Right hindlimb (tissue), 1 donor: ENCODE measurements around the gene CUL1.

ENCODE experiments used
- DNase-seq: peaks from one replicate; pipeline ENCODE4 v3.0.0-alpha.2; 2018

Gene CUL1

GRCh38 chr7:148772297-148773089 lies 73.8 kb downstream of the CUL1 start:
- DNase-seq = no peak

DNA sequence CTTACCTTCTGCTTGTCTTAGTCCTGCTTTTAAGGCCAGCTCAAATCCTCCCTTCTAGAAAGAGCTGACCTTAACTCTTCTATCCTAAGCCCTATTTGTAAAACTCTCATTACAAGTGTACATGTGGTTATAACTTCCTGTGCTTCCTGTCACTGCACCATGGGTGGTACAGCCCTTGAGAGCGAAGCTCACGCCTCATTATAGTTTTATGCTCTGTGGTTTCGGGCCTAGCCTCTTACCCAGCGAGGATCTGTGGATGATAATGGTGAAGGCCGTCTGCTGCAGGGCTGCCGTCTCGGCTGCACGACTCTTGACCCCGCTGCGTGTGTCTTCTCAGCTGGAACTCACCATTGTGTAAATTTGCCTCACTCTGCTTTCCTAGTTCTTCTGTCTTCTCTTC lies 74.6 kb downstream of the CUL1 start:
- no peak for DNase-seq

GRCh38 chr7:148774471-148774870 lies 75.8 kb downstream of the CUL1 start:
- no peak for DNase-seq

DNA sequence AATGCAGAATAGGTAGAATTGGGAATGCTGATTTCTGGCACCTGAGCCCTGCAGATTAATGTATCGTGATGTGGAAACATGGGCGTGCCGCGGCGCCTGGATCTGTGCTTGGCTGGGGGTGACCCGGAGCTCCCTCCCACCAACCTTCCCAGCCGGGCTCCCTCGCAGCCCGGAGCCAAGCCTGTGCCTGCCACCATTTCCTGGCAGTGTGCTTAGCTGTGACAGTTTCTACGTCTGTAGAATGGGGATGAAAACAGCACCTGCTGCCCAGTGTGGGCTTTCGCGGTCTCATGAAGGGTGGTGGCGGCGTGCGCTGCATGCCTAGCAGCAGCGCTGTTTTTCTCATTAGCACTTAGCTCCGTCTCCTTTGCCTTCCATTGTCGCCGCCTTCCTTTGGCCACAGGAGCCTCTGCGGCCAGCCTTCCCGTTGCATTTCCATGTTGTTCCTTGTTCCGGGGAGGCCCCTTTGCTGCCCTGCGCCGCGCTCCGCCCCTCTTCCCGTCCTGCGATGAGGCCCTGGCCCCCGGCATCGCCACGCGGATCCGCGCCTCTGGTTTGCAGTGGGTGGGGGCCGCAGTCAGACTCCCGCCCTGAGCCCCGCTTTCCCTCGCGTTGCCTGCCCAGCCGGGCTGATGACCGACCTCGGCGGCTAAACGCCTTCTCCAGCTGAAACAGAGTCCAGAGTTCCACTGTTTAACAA lies 84.2 kb downstream of the CUL1 start:
- no peak for DNase-seq

DNA sequence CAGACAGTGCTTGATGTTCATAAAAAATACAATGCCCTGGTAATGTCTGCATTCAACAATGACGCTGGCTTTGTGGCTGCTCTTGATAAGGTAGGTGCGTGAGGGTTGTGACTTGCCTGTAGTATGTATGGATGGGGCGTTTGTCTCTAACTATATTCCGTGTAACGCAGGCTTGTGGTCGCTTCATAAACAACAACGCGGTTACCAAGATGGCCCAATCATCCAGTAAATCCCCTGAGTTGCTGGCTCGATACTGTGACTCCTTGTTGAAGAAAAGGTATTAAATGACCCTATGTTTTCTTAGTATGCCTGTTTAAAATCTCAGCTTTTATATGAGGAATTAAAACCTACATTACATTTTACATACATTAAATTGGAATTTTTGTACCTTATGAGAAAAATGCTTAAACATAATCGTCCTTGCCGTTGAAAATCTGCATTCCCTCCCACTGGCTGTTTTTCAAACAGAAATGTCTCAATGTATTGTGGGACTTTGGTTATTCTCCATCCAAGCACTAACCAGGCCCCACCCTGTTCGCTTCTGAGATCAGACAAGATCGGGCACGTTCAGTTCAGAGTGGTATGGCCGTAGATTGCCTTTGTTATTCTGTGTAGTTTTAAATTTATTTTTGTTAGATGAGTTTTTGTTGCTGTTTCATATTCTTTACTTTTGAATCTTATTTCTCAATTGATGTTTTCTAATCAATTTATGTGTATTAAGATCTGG lies 85.3 kb downstream of the CUL1 start:
- no peak for DNase-seq

DNA sequence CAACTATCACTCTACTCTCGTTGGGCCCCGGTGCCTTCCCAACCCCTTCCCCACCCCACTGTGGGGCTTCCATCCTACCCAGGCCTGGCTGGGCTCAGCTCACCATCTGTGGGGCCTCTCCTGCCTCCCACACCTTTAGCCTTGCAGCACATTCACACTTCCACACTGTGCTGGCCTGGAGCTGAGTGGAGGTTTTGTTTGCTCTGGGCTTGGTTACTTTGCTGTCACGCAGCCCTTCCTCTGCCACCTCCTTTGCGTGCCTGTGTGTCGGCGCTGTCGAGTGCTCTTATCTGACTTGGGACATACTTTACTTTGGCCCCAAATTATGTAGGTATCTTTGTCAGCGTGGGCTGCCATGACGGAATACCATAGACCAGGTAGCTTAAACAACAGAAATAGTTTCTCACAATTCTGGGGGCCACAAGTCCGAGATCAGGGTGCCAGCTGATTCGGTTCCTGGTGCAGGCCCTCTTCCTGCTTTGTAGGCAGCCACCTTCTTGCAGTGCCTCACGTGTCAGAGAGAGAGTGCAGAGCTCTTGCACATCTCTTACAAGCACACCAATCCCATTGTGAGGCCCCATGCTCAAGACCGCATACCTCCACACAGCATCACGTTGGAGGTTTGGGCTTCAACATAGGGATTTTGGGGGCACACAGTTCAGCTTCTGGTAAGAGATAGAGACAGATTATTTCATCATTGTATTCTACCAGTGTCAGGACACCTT lies 89.0 kb downstream of the CUL1 start:
- no peak for DNase-seq

DNA sequence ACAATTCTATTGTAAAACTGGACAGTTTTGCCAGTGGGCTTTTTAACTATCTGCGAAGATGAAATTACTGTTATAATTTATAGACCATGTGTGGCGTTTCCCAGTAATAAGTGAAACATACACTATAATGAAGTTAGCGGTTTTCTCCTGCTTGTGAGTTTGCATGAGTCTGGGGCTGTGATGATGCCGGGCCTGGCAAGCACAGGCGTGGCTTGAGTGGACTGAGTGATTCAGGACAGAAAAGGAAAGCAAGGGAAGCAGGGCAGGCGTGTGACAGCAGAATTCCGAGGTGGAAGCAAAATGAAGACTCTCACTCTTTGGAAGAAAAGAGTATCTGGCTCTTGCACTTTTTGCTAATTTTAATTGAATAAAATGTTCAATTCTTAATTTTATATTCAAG lies 90.5 kb downstream of the CUL1 start:
- DNase-seq = no peak

- DNase-seq = no peak
These were observed 91.5 kb downstream of the CUL1 start for GRCh38 chr7:148790131-148790726.

DNA sequence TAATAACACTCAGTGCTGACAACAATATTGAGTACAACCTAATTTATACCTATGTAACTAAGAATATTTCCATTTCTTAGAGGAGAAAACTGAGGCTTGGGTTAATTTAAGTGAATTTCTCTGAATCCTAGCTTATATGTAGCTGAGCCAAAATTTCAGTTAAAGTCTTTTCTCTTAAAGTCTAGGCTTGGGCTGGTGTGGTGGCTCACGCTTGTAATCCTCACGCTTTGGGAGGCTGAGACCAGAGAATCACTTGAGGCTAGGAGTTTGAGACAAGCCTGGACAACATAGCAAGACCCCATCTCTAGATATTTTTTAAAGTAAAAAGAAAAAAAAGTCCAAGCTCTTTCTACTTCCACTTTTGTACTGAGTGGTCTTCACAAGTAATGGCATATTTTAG lies 92.1 kb downstream of the CUL1 start:
- DNase-seq = no peak

- no peak for DNase-seq
These were observed 92.8 kb downstream of the CUL1 start for GRCh38 chr7:148791546-148791945.

DNA sequence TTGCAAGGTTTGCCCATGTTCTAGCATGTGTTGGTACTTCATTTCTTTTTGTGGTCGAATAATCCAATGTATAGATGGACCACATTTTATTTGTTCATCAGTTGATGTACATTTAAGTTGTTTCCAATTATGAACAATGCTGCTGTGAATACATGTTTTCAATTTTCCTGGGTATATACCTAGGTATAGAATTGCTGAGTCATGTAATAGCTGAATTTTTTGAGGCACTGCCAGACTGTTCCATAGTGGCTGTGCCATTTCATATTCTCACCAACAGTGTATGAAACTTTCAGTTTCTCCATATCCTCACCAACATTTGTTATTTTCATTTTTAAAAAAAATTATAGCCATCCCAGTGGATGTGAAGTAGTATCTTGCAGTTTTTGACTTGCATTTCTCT lies 94.9 kb downstream of the CUL1 start:
- no peak for DNase-seq

GRCh38 chr7:148794476-148794875 lies 95.8 kb downstream of the CUL1 start:
- no peak for DNase-seq

DNA sequence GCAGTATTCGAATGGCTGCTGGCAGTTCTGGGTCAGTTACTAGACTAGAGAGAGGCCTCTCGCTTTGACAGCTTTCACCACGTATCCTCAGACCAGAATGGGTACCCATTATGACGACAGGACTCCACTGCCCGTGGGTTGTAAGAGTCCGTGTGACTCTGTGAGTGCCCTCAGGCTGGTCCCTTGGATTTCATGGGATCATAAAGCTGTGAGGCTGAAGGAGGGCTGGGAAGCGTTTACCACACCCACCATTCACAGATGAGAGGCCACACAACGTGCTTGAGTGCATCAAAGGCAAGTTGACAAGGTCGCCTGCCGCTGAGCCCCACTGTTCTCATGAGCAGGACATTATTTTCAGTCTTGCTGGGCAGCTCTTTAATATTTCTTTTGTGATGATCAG lies 98.1 kb downstream of the CUL1 start:
- DNase-seq = no peak

DNA sequence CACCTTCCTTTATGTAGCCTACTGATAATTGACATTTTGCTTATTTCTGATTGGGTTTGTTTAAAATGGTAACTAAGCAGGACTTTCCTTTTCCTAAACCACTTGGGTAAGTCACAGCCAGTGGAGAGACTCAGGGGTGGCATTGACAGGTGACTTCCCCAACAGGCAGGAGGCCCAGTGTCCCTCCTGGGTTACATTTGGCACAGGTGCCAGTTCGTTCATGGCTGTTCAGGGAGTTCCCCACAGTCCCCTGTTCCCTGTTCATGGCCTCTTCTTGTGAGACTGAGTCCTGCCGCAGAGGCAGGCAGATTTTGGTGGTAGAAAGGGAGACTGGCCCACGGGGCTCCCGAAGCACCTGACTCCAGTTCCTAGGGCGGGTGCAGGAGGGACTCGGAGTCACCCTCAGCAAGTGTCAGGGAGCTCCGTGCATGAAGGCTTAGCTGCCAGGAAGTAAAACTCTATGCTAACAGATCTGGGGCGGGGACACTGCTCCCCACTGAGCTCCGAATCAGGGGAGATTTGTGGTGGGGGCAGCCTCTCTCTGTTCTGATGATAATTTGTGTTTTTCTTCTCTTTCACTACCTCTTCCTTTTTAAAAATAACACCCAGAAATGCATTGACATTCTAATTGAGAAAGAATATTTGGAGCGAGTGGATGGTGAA lies 101.3 kb downstream of the CUL1 start:
- no peak for DNase-seq

GRCh38 chr7:148800677-148801076 lies 102.0 kb downstream of the CUL1 start:
- DNase-seq = no peak

GRCh38 chr7:148802101-148802493 lies 103.4 kb downstream of the CUL1 start:
- no peak for DNase-seq

GRCh38 chr7:148803094-148803493 lies 104.4 kb downstream of the CUL1 start:
- no peak for DNase-seq

GRCh38 chr7:148804343-148805235 lies 105.9 kb downstream of the CUL1 start:
- DNase-seq = no peak

DNA sequence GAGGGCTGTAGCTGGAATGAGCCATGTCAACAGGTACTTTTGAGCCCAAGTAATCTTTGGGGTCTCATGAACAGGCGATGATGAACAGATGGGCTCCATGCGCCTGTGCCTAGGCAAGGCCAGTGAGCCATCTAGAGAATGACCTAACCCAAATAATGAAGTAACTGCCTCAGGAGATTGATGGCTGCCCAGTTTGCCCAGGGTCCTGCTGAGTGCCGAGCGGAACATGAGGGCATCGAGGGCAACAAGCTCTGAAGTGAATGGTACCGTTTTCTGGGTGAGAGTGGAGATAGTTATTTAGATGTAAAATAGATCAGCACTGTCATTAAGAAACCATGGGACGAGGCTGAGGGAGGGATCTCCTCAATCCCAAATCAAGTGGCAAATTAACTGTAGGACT lies 107.5 kb downstream of the CUL1 start:
- DNase-seq = no peak

DNA sequence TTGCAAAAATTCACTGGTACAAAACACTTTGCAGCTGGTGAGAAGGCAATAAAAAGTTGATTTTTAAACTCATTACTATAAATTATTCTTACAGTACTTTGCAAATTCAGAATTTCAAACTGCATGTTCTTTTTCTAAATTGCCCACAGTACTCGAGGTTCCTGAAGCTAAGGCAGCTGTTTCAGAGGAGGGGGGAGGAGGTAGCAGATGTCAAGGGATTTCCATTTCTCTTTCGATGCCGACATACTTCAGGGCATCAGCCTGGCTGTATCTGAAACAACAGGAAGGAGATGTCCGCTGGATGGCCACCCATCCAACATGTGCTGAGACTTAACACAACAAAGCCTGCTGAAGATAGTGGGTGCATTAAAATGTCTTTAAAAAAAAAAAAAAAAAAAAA lies 108.7 kb downstream of the CUL1 start:
- no peak for DNase-seq

- DNase-seq = no peak
These were observed 111.2 kb downstream of the CUL1 start for GRCh38 chr7:148809856-148810255.
